Stromal cell of bone marrow (primary cell): ENCODE results near the gene ACKR2.

Source experiments
- DNase-seq: peaks from one replicate; pipeline ENCODE4 v3.0.0-alpha.2; 2012; ENCODE audit warnings: low read depth

Gene ACKR2

DNA sequence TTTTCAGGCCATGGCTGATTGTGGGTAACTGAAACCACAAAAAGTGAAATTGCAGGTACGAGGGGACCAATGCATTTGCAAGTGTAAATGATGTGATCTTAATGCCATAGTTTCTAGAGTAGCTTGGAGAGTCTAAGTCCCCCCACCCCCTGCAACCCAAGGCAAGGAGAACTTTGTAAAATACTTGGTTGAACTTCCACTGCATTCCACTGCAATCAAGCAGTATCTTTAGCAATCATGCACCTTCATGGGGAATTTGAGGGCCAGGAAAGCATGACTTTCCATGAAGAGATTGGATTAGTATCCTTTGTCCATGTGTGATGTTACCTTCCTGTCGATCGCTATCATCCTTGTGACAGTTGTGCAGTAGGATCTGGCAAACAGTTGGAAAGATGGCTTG, 77.8 kb downstream of the ACKR2 start:
- no peak for DNase-seq

- DNase-seq: no peak
These were observed 81.8 kb downstream of the ACKR2 start for GRCh38 chr3:42891042-42891441.

DNA sequence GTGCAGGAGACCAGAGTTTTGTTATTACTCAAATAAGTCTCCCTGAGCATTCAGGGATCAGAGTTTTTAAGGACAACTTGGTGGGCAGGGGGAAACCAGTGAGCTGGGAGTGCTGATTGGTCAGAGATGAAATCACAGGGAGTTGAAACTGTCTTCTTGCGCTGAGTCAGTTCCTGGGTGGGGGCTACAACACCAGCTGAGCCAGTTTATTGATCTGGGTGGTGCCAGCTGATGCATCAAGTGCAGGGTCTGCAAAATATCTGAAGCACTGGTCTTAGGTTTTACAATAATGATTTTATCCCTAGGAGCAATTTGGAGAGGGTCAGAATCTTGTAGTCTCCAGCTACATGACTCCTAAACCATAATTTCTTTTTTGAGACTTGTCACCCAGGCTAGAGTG, 82.9 kb downstream of the ACKR2 start:
- DNase-seq: no peak

- DNase-seq: no peak
These were observed 83.6 kb downstream of the ACKR2 start for GRCh38 chr3:42892807-42893206.

- DNase-seq: no peak
These were observed 85.7 kb downstream of the ACKR2 start for GRCh38 chr3:42894698-42895579.

- DNase-seq: no peak
These were observed 86.3 kb downstream of the ACKR2 start for GRCh38 chr3:42895580-42895868.

DNA sequence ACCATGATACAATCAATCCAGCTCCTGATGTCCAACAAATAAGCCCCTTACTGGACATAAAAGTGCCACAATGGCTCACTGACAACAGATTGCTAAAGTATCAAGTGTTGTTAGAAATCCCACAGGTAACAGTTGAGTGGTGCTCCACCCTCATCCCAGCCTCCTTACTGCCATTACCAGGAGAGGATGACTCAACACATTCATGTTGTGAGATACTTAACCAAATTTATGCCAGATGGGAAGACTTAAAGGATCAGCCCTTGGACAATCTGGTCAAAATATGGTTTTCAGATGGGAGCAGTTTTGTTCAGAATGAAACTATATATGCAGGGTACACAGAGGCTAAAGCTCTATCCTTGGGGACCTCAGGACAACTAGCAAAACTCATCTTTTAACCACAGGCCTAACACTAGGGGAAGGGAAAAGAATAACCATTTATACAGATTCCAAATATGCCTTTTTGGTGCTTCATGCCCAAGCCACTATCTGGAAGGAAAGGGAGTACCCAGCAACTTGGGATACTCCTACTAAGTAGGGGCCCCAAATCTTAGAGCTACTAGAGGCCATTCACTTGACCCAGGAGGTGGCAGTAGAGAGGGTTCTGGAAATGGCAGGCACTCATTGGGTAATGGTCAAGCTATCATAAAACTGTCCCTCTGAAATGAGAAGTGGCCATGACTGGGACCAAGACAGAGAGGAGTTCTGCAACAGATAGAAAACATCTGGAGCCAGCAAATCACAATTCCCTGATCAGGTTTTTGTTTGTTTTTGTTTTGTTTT, 89.8 kb downstream of the ACKR2 start:
- DNase-seq: no peak

- DNase-seq: no peak
These were observed 91.2 kb downstream of the ACKR2 start for GRCh38 chr3:42900226-42901072.

GRCh38 chr3:42901073-42901415, 91.8 kb downstream of the ACKR2 start:
- no peak for DNase-seq

DNA sequence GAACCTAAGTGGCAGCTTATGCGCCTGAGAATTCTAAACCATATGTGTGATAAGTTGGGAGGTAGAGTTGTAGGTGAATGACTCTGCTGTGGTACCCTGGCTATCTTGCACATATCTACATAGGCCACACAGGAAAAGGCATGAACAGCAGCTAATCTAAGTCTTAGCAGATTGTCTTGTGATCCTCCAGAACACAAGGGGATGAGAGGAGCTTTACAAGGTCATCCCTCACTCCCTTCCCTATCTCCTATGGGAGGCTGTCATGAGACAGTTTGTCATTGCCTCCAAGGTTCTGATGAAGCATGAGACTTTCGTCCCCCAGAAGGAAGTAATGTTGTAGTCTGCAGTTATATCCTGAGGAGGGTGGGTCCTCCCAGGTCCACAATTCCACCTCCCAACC, 93.0 kb downstream of the ACKR2 start:
- DNase-seq: no peak

DNA sequence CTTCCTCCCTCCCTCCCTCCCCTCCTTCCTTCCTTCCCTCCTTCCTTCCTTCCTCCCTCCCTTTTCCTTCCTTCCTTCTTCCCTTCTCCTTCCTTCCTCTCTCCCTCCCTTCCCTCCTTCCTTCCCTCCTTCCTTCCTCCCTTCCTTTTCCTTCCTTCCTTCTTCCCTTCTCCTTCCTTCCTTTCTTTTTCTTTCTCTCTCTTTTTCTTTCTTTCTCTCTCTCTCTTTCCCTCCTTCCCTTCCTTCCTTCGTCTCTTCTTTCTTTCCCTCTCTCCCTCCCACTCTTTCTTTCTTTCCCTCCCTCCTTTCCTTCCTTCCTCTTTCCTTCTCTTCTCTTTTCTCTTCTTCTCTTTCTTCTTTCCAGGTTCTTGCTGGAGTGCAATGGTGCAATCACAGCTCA, 94.8 kb downstream of the ACKR2 start:
- DNase-seq: no peak

GRCh38 chr3:42905740-42906069, 96.5 kb downstream of the ACKR2 start:
- DNase-seq: no peak

GRCh38 chr3:42906070-42906847, 97.0 kb downstream of the ACKR2 start, which contains the start of gene ZNF662:
Gene ZNF662, plus strand, starts transcription at chr3:42906142. Its CDS starts 1,973 bp downstream, at chr3:42908115.
- peak; percentile 14 for DNase-seq

DNA sequence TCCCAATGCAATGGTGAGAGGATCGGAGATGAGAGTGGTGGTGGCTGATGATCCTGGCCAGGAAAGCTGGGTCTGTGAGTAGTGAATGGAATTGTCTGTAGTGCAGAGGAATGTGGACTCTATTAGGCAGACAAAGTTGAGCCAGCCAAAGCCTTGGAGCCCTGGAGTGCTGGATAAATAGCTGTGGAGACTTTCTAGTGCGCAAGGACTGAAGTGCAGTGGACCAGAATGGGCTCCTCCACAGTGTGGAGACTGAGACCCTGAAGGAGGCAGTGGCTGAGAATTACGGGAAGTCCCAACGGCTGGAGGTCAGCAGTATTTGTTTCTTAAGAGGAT, 97.6 kb downstream of the ACKR2 start:
- DNase-seq: no peak

GRCh38 chr3:42908675-42909074, 99.4 kb downstream of the ACKR2 start:
- DNase-seq: no peak

- no peak for DNase-seq
These were observed 102.3 kb downstream of the ACKR2 start for GRCh38 chr3:42911551-42911950.

DNA sequence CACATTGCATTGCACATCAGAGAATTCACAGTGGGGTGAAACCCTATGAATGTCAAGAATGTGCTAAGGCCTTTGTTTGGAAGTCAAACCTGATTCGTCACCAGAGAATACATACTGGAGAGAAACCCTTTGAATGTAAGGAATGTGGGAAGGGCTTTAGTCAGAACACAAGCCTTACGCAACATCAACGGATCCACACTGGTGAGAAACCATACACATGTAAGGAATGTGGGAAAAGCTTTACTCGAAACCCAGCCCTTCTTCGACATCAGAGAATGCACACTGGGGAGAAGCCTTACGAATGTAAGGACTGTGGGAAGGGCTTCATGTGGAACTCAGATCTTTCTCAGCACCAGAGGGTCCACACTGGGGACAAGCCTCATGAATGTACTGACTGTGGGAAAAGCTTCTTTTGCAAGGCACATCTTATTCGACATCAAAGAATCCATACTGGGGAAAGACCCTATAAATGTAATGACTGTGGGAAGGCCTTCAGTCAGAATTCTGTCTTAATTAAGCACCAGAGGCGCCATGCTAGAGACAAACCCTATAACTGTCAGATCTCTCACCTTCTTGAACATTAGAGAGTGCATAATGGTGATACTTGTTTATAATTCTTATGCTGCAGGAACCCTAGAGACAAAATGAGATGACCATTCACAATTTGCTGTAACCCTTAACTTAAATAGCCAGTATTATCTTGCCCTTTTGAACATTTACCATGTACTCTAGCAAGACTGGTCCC, 105.7 kb downstream of the ACKR2 start:
- no peak for DNase-seq
